Testis (tissue), 2 donors: ENCODE results near the gene GPX5.

Experiments
- CTCF ChIP-seq, 3 experiments: fragments of 450-650 bp in 2 of 3; fragments of 200-600 bp in 1 of 3; sonication (generic) in 1 of 3; IDR thresholded peaks; one replicate each; pipeline ENCODE4 v1.5.1; 2016 to 2019; ENCODE audit warnings: antibody characterized with exemption in 3 of 3, mild to moderate bottlenecking in 2 of 3, moderate library complexity in 1 of 3
- POLR2A ChIP-seq: fragments of 450-650 bp; IDR thresholded peaks from one replicate; pipeline ENCODE4 v1.6.1; 2017; ENCODE audit warnings: antibody characterized with exemption, mild to moderate bottlenecking, moderate library complexity

DNA sequence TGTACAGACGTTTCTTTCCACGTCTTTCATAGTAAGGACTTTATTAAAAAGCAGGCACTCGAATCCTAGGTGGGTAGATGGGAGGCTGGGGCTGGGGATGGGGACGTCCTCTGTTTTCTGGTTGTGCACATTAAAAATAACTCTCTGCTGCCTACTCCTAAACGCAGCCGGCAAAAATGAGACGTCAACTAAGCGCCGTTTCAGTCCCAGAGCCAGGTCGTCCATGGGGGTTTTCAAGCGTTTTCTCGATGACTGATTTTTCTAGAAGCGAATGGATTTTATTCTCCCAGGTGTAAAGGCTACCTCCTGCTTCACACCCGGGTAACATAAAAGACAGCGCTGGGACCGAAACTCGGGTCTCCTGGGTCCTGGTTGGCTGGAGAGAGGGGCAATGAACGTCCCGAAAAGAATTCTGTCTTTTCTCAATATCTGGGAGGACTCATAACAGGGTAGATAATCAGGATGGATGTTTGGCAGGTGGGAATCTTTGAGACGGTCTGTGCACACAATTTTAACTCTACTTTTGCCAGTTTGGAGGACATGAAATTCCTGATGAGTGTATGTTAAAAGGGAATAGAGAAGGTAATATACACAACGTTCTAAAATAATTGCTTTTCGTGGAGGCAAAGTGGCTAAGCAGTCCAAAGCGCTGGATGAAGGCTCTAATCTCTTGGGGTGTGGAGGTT lies 35.3 kb upstream of the GPX5 start:
- no peak for TF ChIP-seq CTCF (IDR thresholded peaks at IDR 0.05)
- no peak for TF ChIP-seq POLR2A
